ENCODE measurements around the gene WFDC13.

DNA sequence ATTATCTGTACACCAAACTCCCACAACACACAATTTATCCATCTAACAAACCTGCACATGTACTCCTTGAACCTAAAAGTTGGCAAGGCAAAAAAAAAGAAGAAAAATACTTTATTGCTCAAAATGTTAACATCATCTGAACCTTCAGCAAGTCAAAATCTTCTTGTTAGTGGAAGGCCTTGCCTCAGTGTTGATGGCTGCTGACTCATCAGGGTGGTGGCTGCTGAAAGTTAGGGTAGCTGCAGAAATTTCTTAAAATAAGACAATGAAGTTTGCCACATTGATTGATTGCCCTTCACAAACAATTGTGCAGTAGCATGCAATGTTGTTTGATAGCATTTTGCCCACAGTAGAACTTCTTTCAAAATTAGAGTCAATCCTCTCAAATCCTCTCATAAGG, 29.1 kb upstream of the WFDC13 start:
- TF ChIP-seq, protein P1, sequence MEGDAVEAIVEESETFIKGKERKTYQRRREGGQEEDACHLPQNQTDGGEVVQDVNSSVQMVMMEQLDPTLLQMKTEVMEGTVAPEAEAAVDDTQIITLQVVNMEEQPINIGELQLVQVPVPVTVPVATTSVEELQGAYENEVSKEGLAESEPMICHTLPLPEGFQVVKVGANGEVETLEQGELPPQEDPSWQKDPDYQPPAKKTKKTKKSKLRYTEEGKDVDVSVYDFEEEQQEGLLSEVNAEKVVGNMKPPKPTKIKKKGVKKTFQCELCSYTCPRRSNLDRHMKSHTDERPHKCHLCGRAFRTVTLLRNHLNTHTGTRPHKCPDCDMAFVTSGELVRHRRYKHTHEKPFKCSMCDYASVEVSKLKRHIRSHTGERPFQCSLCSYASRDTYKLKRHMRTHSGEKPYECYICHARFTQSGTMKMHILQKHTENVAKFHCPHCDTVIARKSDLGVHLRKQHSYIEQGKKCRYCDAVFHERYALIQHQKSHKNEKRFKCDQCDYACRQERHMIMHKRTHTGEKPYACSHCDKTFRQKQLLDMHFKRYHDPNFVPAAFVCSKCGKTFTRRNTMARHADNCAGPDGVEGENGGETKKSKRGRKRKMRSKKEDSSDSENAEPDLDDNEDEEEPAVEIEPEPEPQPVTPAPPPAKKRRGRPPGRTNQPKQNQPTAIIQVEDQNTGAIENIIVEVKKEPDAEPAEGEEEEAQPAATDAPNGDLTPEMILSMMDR (IDR thresholded peaks at IDR 0.05) = no peak
- no peak for TF ChIP-seq POLR2A (IDR thresholded peaks at IDR 0.05)
- no peak for TF ChIP-seq EP300 (IDR thresholded peaks at IDR 0.05)
